Astrocyte of the cerebellum (primary cell): ENCODE measurements around the gene C6orf132.

ENCODE experiments used
- DNase-seq: peaks from one replicate; pipeline ENCODE4 v3.0.0-alpha.2; 2011; ENCODE audit warnings: low read depth
- H3K4me3 ChIP-seq: 2 replicates; pipeline ENCODE4 v1.5.1; 2011; ENCODE audit warnings: mild to moderate bottlenecking, low read depth, low read length, moderate library complexity
- CTCF ChIP-seq: IDR thresholded peaks from 2 replicates; pipeline ENCODE4 v1.5.1; 2012; ENCODE audit warnings: low read length, low read depth, moderate library complexity, mild to moderate bottlenecking; ENCODE audit errors: missing control alignments
- in situ Hi-C: cut with HindIII; loops from 2 replicates; pipeline ENCODE4 v1.10.0; 2017; ENCODE audit warnings: low sequenced_read_pairs

Gene C6orf132

GRCh38 chr6:42071881-42072583 lies 70.4 kb downstream of the C6orf132 start:
- no peak overlapping the region for H3K4me3 ChIP-seq
- TF ChIP-seq CTCF = no peak
- no peak for DNase-seq
- in situ Hi-C loops = no loop called here

- TF ChIP-seq CTCF = no peak
- in situ Hi-C loops = no loop called here
- H3K4me3 ChIP-seq = no peak overlapping the region
- DNase-seq = no peak
These were observed 73.4 kb downstream of the C6orf132 start for GRCh38 chr6:42068872-42069522.

- no peak overlapping the region for H3K4me3 ChIP-seq
- in situ Hi-C loops = no loop called here
- TF ChIP-seq CTCF = no peak
- DNase-seq = no peak
These were observed 74.2 kb downstream of the C6orf132 start for GRCh38 chr6:42068173-42068572.

GRCh38 chr6:42066156-42066675 lies 76.2 kb downstream of the C6orf132 start:
- in situ Hi-C loops = no loop called here
- no peak for DNase-seq
- no peak for TF ChIP-seq CTCF
- no peak overlapping the region for H3K4me3 ChIP-seq

GRCh38 chr6:42059743-42060142 lies 82.7 kb downstream of the C6orf132 start:
- in situ Hi-C loops = no loop called here
- TF ChIP-seq CTCF = no peak

GRCh38 chr6:42053601-42054000 lies 88.8 kb downstream of the C6orf132 start:
- no peak for DNase-seq
- TF ChIP-seq CTCF = no peak
- in situ Hi-C loops = no loop called here

More at GRCh38 chr6:42059743-42060142, 82.7 kb downstream of the C6orf132 start:
- H3K4me3 ChIP-seq = no peak overlapping the region
- DNase-seq = no peak

More at GRCh38 chr6:42053601-42054000, 88.8 kb downstream of the C6orf132 start:
- no peak overlapping the region for H3K4me3 ChIP-seq
